H1 (cell line): Measurements from ENCODE around the gene GPR141. TPM values are rescaled to one million over a fixed set of nuclear protein-coding genes. Genes with fewer than 3 reads are reported as not detected.

Experiments
- ASH2L ChIP-seq: fragments of 200-600, 300-600 bp; sonication (generic); IDR thresholded peaks from one replicate; pipeline ENCODE4 v1.7.1; 2017; ENCODE audit warnings: low read length
- BRCA1 ChIP-seq: IDR thresholded peaks from 2 replicates; pipeline ENCODE4 v1.6.1; 2012; ENCODE audit warnings: low read depth, low read length, improper control_type of control experiment
- CHD7 ChIP-seq: fragments of 300-600 bp; sonication (generic); IDR thresholded peaks from 2 replicates; pipeline ENCODE4 v1.7.1; 2012; ENCODE audit warnings: low read length, moderate library complexity, mild to moderate bottlenecking, inconsistent platforms; ENCODE audit not compliant: insufficient replicate concordance
- EP300 ChIP-seq, 2 experiments: IDR thresholded peaks; 1 replicate in 1 of 2; 2 replicates in 1 of 2; pipeline ENCODE4 v1.6.1; 2011 to 2012; ENCODE audit warnings: low read depth in 2 of 2, low read length in 2 of 2, mild to moderate bottlenecking in 2 of 2, borderline replicate concordance in 1 of 2, inconsistent platforms in 1 of 2, moderate library complexity in 1 of 2
- GTF2F1 ChIP-seq: IDR thresholded peaks from 2 replicates; pipeline ENCODE4 v1.6.1; 2012; ENCODE audit warnings: low read depth, low read length, improper control_type of control experiment, borderline replicate concordance
- HDAC2 ChIP-seq, 2 experiments: fragments of 300-600 bp in 1 of 2; sonication (generic) in 1 of 2; IDR thresholded peaks; 2 replicates each; pipeline ENCODE4 v1.6.1; 2011 to 2012; ENCODE audit warnings: low read depth in 2 of 2, low read length in 2 of 2, mild to moderate bottlenecking in 2 of 2, moderate library complexity in 2 of 2, borderline replicate concordance in 1 of 2, inconsistent platforms in 1 of 2
- PHF8 ChIP-seq: fragments of 200-600 bp; sonication (generic); conservative IDR thresholded peaks from 2 replicates; pipeline ENCODE4 v1.7.1; 2012; ENCODE audit warnings: low read depth, mild to moderate bottlenecking, inconsistent platforms, low read length, moderate library complexity
- POU5F1 ChIP-seq: IDR thresholded peaks from 2 replicates; pipeline ENCODE4 v1.6.1; 2011; ENCODE audit warnings: low read depth, mild to moderate bottlenecking, low read length, moderate library complexity
- RFX5 ChIP-seq: IDR thresholded peaks from 2 replicates; pipeline ENCODE4 v1.6.1; 2011; ENCODE audit warnings: low read depth, low read length, improper control_type of control experiment, borderline replicate concordance
- SIRT6 ChIP-seq: IDR thresholded peaks from one replicate; pipeline ENCODE4 v1.7.1; 2012; ENCODE audit warnings: low read length, inconsistent platforms
- SUZ12 ChIP-seq: fragments of 200-600 bp; sonication (generic); IDR thresholded peaks from 2 replicates; pipeline ENCODE4 v1.6.1; 2012; ENCODE audit warnings: mild to moderate bottlenecking, inconsistent platforms, low read length, moderate library complexity, mixed read lengths
- TCF12 ChIP-seq: IDR thresholded peaks from 2 replicates; pipeline ENCODE4 v1.6.1; 2011; ENCODE audit warnings: low read depth, mild to moderate bottlenecking, low read length
- polyA plus RNA-seq, 7 experiments: library from polyadenylated mRNA; depleted of rRNA in 3 of 7; stranded (reverse) in 5 of 7; unstranded in 2 of 7; fragments of >200 nt in 5 of 7; fragments of 200-250 nt in 2 of 7; gene quantifications; 1 replicate in 5 of 7; 2 replicates in 1 of 7; 4 replicates in 1 of 7; pipeline versions ENCODE4 v1.2.1 to v1.2.3, GENCODE V29; 2011 to 2013; ENCODE audit warnings: missing spikeins in 2 of 7, mixed read lengths in 2 of 7
- total RNA-seq: library from RNA; stranded (reverse); fragmentation: NEBNext Ultra II Directional; extraction: Animal tissue kit (Norgen Biotek cat#: 25700); gene quantifications from 2 replicates; pipeline ENCODE4 v1.2.1, GENCODE V29; 2021

GPR141 gene
- total and polyA plus RNA-seq, 2 of the 8 experiments (the other 6 are each of a cell fraction or from before 2014, with no cell fraction given) = 0.45 to 1.0 TPM

GRCh38 chr7:37738321-37738720, 54.8 kb downstream of the GPR141 start (continued):
- TF ChIP-seq CHD7 (no peak), SIRT6 (no peak), HDAC2 (IDR thresholded peaks at IDR 0.05; ENCODE audit: borderline replicate concordance in 1 of 2, low read depth in 2 of 2, low read length in 2 of 2) (no peak), ASH2L (no peak), SUZ12 (no peak), GTF2F1 (no peak), PHF8 (no peak), EP300 (IDR thresholded peaks at IDR 0.05; ENCODE audit: borderline replicate concordance in 1 of 2, low read depth in 2 of 2, low read length in 2 of 2) (no peak), RFX5 (no peak), POU5F1 (no peak), TCF12 (no peak), BRCA1 (no peak)
